Fibroblast of lung (primary cell): Measurements from ENCODE around the gene TKFC. TPM values are rescaled to one million over a fixed set of nuclear protein-coding genes. Genes with fewer than 3 reads are reported as not detected.

Source experiments
- DNase-seq, 2 donors: peaks; one replicate each; pipeline versions ENCODE4 v3.0.0 to v3.0.0-alpha.2; 2010; ENCODE audit warnings: low read depth in 2 of 2
- H2AFZ ChIP-seq: 2 replicates; pipeline ENCODE4 v1.5.1; 2012; ENCODE audit warnings: low read length, control low read depth, inconsistent platforms
- H3K27ac ChIP-seq: 2 replicates; pipeline ENCODE4 v1.5.1; 2011; ENCODE audit warnings: low read length, control low read depth; ENCODE audit not compliant: insufficient read depth
- H3K27me3 ChIP-seq: 2 replicates; pipeline ENCODE4 v1.5.1; 2011; ENCODE audit warnings: mild to moderate bottlenecking, low read length; ENCODE audit not compliant: control insufficient read depth, insufficient read depth
- H3K36me3 ChIP-seq: 2 replicates; pipeline ENCODE4 v1.5.1; 2011; ENCODE audit warnings: low read length; ENCODE audit not compliant: control insufficient read depth, insufficient read depth
- H3K4me1 ChIP-seq: 2 replicates; pipeline ENCODE4 v1.5.1; 2011; ENCODE audit warnings: low read length; ENCODE audit not compliant: control insufficient read depth, insufficient read depth; ENCODE audit errors: extremely low read depth
- H3K4me2 ChIP-seq: 2 replicates; pipeline ENCODE4 v1.5.1; 2011; ENCODE audit warnings: low read length, control low read depth; ENCODE audit not compliant: insufficient read depth; ENCODE audit errors: extremely low read depth
- H3K4me3 ChIP-seq, 4 experiments: fragments of 200-600 bp in 1 of 4; sonication (generic) in 1 of 4; replicated peaks in 1 of 4; 2 replicates each; pipeline ENCODE4 v1.5.1; 2011 to 2016; ENCODE audit warnings: low read length in 4 of 4, low read depth in 3 of 4, mild to moderate bottlenecking in 3 of 4, control low read depth in 2 of 4, inconsistent platforms in 1 of 4, mixed read lengths in 1 of 4; ENCODE audit not compliant: insufficient read depth in 1 of 4; ENCODE audit errors: control extremely low read depth in 1 of 4
- H3K79me2 ChIP-seq: 2 replicates; pipeline ENCODE4 v1.5.1; 2012; ENCODE audit warnings: mild to moderate bottlenecking, low read length, inconsistent platforms; ENCODE audit not compliant: control insufficient read depth, insufficient read depth
- H3K9ac ChIP-seq: 2 replicates; pipeline ENCODE4 v1.5.1; 2011; ENCODE audit warnings: mild to moderate bottlenecking, low read length, control low read depth; ENCODE audit not compliant: insufficient read depth
- H3K9me3 ChIP-seq: 2 replicates; pipeline ENCODE4 v1.5.1; 2012; ENCODE audit warnings: low read depth, low read length; ENCODE audit not compliant: control insufficient read depth, insufficient read depth
- H4K20me1 ChIP-seq: 2 replicates; pipeline ENCODE4 v1.5.1; 2011; ENCODE audit warnings: low read length; ENCODE audit not compliant: control insufficient read depth, insufficient read depth; ENCODE audit errors: extremely low read depth
- CTCF ChIP-seq, 2 donors: IDR thresholded peaks in 1 of 2; conservative IDR thresholded peaks in 1 of 2; 1 replicate in 1 of 2; 2 replicates in 1 of 2; pipeline ENCODE4 v1.5.1; 2011 to 2012; ENCODE audit warnings: low read length in 2 of 2, control low read depth in 1 of 2, inconsistent platforms in 1 of 2, low read depth in 1 of 2, mild to moderate bottlenecking in 1 of 2
- EZH2 ChIP-seq: IDR thresholded peaks from 2 replicates; pipeline ENCODE4 v1.5.1; 2012; ENCODE audit warnings: low read length, control low read depth, mild to moderate bottlenecking; ENCODE audit errors: missing control alignments
- polyA plus RNA-seq, 2 donors: library from polyadenylated mRNA; depleted of rRNA in 1 of 2; stranded (reverse) in 1 of 2; unstranded in 1 of 2; fragments of >200 nt; gene quantifications; 2 replicates each; pipeline ENCODE4 v1.2.1, GENCODE V29; 2011 to 2012; ENCODE audit warnings: missing spikeins in 1 of 2
- total RNA-seq: library from RNA; depleted of rRNA; stranded (reverse); fragments of >200 nt; gene quantifications from 2 replicates; pipeline ENCODE4 v1.2.1, GENCODE V29; 2014

The TKFC gene
- total and polyA plus RNA-seq, 2 donors (not counting 1 experiment from before 2014, with no cell fraction given), result 11.5 to 27.1 TPM

DNA sequence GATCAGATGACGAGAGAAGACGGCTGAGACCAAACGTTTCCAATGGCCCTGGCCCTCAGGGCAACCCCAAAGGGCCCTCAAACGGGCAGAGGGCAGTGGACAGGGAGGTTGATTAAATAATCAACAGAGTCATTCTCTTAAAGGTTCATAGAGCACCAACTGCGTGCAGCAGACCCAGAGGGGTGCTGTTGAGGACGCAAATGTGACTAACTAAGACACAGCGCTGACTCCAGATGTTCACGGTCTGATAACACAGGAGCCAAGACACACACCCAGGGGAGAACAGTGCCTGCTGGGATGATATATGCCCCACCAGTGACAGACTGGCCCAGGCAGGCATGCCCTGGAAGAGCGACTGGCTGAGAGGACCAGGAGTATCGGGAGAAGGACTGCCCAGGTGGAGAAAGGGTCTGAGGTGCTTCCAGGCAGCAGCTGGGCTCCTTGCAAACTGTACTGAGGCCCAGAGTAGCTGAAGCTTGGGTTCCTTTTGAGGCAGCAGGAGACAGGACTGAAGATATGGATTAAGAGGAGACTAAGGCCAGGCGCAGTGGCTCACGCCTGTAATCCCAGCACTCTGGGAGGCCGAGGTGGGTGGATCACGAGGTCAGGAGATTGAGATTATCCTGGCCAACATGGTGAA is 45.6 kb upstream of the TKFC start:
- no peaks in the 10 kb centered on the region for H3K79me2 ChIP-seq
- DNase-seq, result no peak
- H3K4me3 ChIP-seq, result no peak overlapping the region
- no peaks in the 10 kb centered on the region for H4K20me1 ChIP-seq
- H3K4me1 ChIP-seq, result no peaks in the 10 kb centered on the region
- H3K4me2 ChIP-seq, result no peak overlapping the region
- no peak overlapping the region for H3K27ac ChIP-seq
- H3K27me3 ChIP-seq, result no peaks in the 10 kb centered on the region
- H3K9me3 ChIP-seq, result no peaks in the 10 kb centered on the region
- TF ChIP-seq CTCF (conservative IDR thresholded peaks at IDR 0.05 in 1 of 2, IDR thresholded peaks at IDR 0.05 in 1 of 2; ENCODE audit: low read depth in 1 of 2, low read length in 2 of 2) (no peak), EZH2 (no peak)
- H3K9ac ChIP-seq, result no peak overlapping the region
- H2AFZ ChIP-seq, result no peak overlapping the region
- no peaks in the 10 kb centered on the region for H3K36me3 ChIP-seq

DNA sequence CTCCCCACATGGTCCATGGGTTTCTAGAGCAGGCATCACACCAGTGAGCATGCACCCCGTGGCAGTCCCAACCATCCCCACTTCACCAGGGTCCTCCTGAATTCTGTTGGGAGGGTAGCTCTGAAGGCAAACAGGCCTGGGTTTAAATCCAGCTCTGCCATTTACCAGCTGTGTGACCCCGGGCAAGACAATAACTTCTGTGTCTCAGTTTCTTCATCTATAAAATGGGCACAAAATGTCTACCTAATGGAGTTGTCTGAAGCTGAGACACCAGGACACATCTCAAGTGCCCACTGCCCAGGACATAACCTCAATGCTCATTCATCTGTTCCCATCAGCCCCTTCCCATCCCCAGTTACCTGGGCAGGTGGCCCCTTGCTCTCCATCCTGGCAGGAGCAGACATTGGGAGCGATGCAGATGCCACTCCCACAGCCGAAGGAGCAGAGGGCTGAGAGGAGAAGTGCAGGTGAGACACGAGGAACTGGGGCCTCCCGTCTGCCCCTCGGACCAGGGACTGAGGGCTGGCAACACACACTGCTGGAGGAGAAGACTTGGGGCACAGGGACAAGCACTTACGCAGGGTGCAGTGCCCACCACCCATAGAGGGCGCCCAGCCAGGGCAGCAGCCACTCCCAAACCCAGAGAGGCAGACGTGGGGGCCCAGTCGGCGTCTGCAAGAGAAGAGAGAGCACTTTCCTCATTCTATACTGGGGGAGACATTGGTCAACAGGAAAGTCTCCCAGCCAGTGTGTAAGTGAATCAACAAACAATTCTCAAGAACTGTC is 41.9 kb upstream of the TKFC start:
- H3K9ac ChIP-seq, result no peak overlapping the region
- no peaks in the 10 kb centered on the region for H4K20me1 ChIP-seq
- peak in 1 of 2 donors; percentile 1 for TF ChIP-seq CTCF (conservative IDR thresholded peaks at IDR 0.05 in 1 of 2, IDR thresholded peaks at IDR 0.05 in 1 of 2; ENCODE audit: low read depth in 1 of 2, low read length in 2 of 2)
- TF ChIP-seq EZH2, result no peak
- no peak overlapping the region for H3K4me2 ChIP-seq
- no peak for DNase-seq
- H3K4me1 ChIP-seq, result peaks cover 11% of the 10 kb centered on the region
- H2AFZ ChIP-seq, result no peak overlapping the region
- no peak overlapping the region for H3K4me3 ChIP-seq
- H3K27ac ChIP-seq, result no peak overlapping the region
- no peaks in the 10 kb centered on the region for H3K27me3 ChIP-seq
- H3K79me2 ChIP-seq, result no peaks in the 10 kb centered on the region
- H3K9me3 ChIP-seq, result no peaks in the 10 kb centered on the region
- H3K36me3 ChIP-seq, result no peaks in the 10 kb centered on the region

- Histone ChIP-seq H3K9me3 (no peaks in the 10 kb centered on the region), H3K79me2 (no peaks in the 10 kb centered on the region), H4K20me1 (no peaks in the 10 kb centered on the region), H3K4me2 (no peak overlapping the region), H3K9ac (no peak overlapping the region), H3K36me3 (no peaks in the 10 kb centered on the region), H3K4me1 (peaks cover 16% of the 10 kb centered on the region), H2AFZ (no peak overlapping the region), H3K27me3 (no peaks in the 10 kb centered on the region), H3K27ac (no peak overlapping the region), H3K4me3 (no peak overlapping the region)
- TF ChIP-seq CTCF (conservative IDR thresholded peaks at IDR 0.05 in 1 of 2, IDR thresholded peaks at IDR 0.05 in 1 of 2; ENCODE audit: low read depth in 1 of 2, low read length in 2 of 2) (no peak), EZH2 (no peak)
- DNase-seq, result no peak
Observed at GRCh38 chr11:61292356-61292755, 40.7 kb upstream of the TKFC start.
